ENCODE results near the gene RPP30. TPM values are rescaled to one million over a fixed set of nuclear protein-coding genes. Genes with fewer than 3 reads are reported as not detected.

The RPP30 gene
- total and polyA plus RNA-seq, 2 of the 13 experiments (the other 11 are each of a cell fraction or from before 2014, with no cell fraction given): 27.1 to 65.0 TPM

- TF ChIP-seq ZNF513 (CRISPR knock-in tag; conservative IDR thresholded peaks at IDR 0.05) (no peak), ZNF543 (CRISPR knock-in tag; IDR thresholded peaks at IDR 0.05) (0 out of 2 replicates have a peak, but pooled peaks have one; percentile 60), GLI4 (CRISPR knock-in tag; IDR thresholded peaks at IDR 0.05; ENCODE audit: borderline replicate concordance) (no peak), HMG20B (CRISPR knock-in tag; conservative IDR thresholded peaks at IDR 0.05) (peak; percentile 80; the same call in 1 of the 2 replicates), ZNF607 (CRISPR knock-in tag; IDR thresholded peaks at IDR 0.05; ENCODE audit: borderline replicate concordance) (no peak; the same call in 1 of the 2 replicates), ISX (CRISPR knock-in tag; conservative IDR thresholded peaks at IDR 0.05) (no peak), SIN3B (IDR thresholded peaks at IDR 0.05; ENCODE audit: low read length) (no peak), ZNF230 (CRISPR knock-in tag; IDR thresholded peaks at IDR 0.05) (no peak), CENPT (CRISPR knock-in tag; IDR thresholded peaks at IDR 0.05; ENCODE audit: low read depth) (no peak), NCOA5 (CRISPR knock-in tag; IDR thresholded peaks at IDR 0.05) (no peak), SMARCE1 (IDR thresholded peaks at IDR 0.05; ENCODE audit: borderline replicate concordance) (no peak), ZNF383 (CRISPR knock-in tag; IDR thresholded peaks at IDR 0.05; ENCODE audit: borderline replicate concordance) (no peak), MLLT10 (CRISPR knock-in tag; IDR thresholded peaks at IDR 0.05) (no peak), ZNF891 (CRISPR knock-in tag; IDR thresholded peaks at IDR 0.05) (no peak), ZNF709 (CRISPR knock-in tag; IDR thresholded peaks at IDR 0.05) (no peak), ZNF737 (CRISPR knock-in tag; IDR thresholded peaks at IDR 0.05; ENCODE audit: borderline replicate concordance) (no peak), MAFG (CRISPR knock-in tag; IDR thresholded peaks at IDR 0.05) (no peak), HIVEP1 (CRISPR knock-in tag; IDR thresholded peaks at IDR 0.05) (no peak), ZNF570 (CRISPR knock-in tag; IDR thresholded peaks at IDR 0.05; ENCODE audit: borderline replicate concordance) (no peak), ZNF253 (CRISPR knock-in tag; IDR thresholded peaks at IDR 0.05; ENCODE audit: borderline replicate concordance) (no peak)
- TF ChIP-seq, protein P1, sequence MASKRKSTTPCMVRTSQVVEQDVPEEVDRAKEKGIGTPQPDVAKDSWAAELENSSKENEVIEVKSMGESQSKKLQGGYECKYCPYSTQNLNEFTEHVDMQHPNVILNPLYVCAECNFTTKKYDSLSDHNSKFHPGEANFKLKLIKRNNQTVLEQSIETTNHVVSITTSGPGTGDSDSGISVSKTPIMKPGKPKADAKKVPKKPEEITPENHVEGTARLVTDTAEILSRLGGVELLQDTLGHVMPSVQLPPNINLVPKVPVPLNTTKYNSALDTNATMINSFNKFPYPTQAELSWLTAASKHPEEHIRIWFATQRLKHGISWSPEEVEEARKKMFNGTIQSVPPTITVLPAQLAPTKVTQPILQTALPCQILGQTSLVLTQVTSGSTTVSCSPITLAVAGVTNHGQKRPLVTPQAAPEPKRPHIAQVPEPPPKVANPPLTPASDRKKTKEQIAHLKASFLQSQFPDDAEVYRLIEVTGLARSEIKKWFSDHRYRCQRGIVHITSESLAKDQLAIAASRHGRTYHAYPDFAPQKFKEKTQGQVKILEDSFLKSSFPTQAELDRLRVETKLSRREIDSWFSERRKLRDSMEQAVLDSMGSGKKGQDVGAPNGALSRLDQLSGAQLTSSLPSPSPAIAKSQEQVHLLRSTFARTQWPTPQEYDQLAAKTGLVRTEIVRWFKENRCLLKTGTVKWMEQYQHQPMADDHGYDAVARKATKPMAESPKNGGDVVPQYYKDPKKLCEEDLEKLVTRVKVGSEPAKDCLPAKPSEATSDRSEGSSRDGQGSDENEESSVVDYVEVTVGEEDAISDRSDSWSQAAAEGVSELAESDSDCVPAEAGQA (IDR thresholded peaks at IDR 0.05; ENCODE audit: low read depth): no peak
- TF ChIP-seq, protein P1 (CRISPR knock-in tag; IDR thresholded peaks at IDR 0.05; ENCODE audit: borderline replicate concordance): no peak
- TF ChIP-seq, protein P2, sequence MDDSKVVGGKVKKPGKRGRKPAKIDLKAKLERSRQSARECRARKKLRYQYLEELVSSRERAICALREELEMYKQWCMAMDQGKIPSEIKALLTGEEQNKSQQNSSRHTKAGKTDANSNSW (CRISPR knock-in tag; IDR thresholded peaks at IDR 0.05; ENCODE audit: borderline replicate concordance): no peak
Measured at GRCh38 chr10:90930971-90931871, 59.4 kb downstream of the RPP30 start (continued).

Measured in HepG2 (cell line).